ENCODE data around the gene DPH1. TPM values are rescaled to one million over a fixed set of nuclear protein-coding genes. Genes with fewer than 3 reads are reported as not detected.

The DPH1 gene
- total and polyA plus RNA-seq, 4 donors = 9.8 to 24.6 (median 19.4) TPM

DNA sequence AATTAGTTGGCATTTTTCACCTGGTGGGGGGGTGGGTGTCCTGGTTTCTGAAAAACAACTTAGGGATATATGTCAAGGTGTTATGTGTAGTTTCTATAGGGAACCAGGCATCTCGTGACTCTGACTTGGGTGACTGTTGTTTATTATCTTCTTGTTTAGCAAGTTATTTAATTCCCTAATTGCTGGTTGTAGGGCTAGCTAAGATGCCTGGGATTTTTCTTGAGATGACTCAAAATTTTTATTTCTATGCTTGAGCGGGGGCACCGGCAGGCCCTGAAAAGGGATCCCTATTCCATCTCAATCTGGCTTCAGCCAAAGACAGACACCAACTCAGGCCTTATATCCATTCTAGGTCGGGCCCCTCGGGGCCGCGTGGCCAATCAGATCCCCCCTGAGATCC is 3.2 kb downstream of the DPH1 start (continued):
- TF ChIP-seq, protein P1, sequence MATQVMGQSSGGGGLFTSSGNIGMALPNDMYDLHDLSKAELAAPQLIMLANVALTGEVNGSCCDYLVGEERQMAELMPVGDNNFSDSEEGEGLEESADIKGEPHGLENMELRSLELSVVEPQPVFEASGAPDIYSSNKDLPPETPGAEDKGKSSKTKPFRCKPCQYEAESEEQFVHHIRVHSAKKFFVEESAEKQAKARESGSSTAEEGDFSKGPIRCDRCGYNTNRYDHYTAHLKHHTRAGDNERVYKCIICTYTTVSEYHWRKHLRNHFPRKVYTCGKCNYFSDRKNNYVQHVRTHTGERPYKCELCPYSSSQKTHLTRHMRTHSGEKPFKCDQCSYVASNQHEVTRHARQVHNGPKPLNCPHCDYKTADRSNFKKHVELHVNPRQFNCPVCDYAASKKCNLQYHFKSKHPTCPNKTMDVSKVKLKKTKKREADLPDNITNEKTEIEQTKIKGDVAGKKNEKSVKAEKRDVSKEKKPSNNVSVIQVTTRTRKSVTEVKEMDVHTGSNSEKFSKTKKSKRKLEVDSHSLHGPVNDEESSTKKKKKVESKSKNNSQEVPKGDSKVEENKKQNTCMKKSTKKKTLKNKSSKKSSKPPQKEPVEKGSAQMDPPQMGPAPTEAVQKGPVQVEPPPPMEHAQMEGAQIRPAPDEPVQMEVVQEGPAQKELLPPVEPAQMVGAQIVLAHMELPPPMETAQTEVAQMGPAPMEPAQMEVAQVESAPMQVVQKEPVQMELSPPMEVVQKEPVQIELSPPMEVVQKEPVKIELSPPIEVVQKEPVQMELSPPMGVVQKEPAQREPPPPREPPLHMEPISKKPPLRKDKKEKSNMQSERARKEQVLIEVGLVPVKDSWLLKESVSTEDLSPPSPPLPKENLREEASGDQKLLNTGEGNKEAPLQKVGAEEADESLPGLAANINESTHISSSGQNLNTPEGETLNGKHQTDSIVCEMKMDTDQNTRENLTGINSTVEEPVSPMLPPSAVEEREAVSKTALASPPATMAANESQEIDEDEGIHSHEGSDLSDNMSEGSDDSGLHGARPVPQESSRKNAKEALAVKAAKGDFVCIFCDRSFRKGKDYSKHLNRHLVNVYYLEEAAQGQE (IDR thresholded peaks at IDR 0.05) = no peak
- TF ChIP-seq HNF4G (IDR thresholded peaks at IDR 0.05) = no peak

DNA sequence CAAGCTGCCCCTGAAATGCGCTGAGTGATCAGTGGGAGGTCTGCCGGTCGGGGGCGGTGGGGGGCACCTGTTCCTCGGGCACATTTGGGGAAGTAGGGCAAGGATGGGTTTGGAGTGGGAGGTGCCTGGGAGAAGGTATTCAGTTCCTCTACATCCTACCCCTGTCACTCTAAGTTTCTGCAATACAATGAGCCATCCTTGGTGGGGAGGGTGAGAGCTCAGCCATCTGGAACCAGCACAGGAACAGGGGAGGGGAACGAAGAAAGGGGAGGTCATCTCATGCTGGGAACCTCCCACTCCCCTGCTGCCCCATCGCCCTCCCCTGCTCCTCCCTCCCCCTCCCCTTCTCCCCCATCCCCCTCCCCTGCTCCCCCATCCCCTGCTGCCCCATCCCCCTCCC is 4.2 kb downstream of the DPH1 start:
- WGBS = 91% methylated on average over 7 of the region's 7 CpGs
- Histone ChIP-seq H3K27ac (ENCODE audit: low read depth in 1 of 2, low read length in 2 of 2) (no peak overlapping the region), H3K9me3 (ENCODE audit: control insufficient read depth in 4 of 4, low read length in 3 of 4) (no peaks in the 10 kb centered on the region), H3K4me3 (ENCODE audit: low read depth in 1 of 3, low read length in 3 of 3) (no peak overlapping the region), H3K27me3 (ENCODE audit: control insufficient read depth in 4 of 4, insufficient read depth in 4 of 4, low read length in 3 of 4) (no peaks in the 10 kb centered on the region), H3K4me1 (ENCODE audit: control insufficient read depth in 4 of 4, insufficient read depth in 4 of 4, low read length in 3 of 4) (peaks cover 2 to 22% (median 13%) of the 10 kb centered on the region in 4 donors), H3K36me3 (ENCODE audit: control insufficient read depth in 4 of 4, insufficient read depth in 3 of 4, low read depth in 1 of 4, low read length in 3 of 4) (peaks cover 0 to 32% (median 21%) of the 10 kb centered on the region in 4 donors), H3K9ac (ENCODE audit: low read depth in 1 of 2, low read length in 2 of 2) (no peak overlapping the region)
- no peak for TF ChIP-seq YY1 (IDR thresholded peaks at IDR 0.05)
- TF ChIP-seq FOXA2 (IDR thresholded peaks at IDR 0.05) = no peak
- no peak for TF ChIP-seq RXRA (IDR thresholded peaks at IDR 0.05)
- no peak for TF ChIP-seq HNF4G (IDR thresholded peaks at IDR 0.05)
- TF ChIP-seq GABPA (IDR thresholded peaks at IDR 0.05 in 1 of 2, conservative IDR thresholded peaks at IDR 0.05 in 1 of 2) = no peak
- TF ChIP-seq, protein P2, sequence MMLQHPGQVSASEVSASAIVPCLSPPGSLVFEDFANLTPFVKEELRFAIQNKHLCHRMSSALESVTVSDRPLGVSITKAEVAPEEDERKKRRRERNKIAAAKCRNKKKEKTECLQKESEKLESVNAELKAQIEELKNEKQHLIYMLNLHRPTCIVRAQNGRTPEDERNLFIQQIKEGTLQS (IDR thresholded peaks at IDR 0.05) = no peak
- no peak for TF ChIP-seq JUND (IDR thresholded peaks at IDR 0.05)
- TF ChIP-seq, protein P3, sequence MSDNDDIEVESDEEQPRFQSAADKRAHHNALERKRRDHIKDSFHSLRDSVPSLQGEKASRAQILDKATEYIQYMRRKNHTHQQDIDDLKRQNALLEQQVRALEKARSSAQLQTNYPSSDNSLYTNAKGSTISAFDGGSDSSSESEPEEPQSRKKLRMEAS (IDR thresholded peaks at IDR 0.05) = no peak
- no peak for TF ChIP-seq FOXA1 (IDR thresholded peaks at IDR 0.05)
- TF ChIP-seq, protein P1 (IDR thresholded peaks at IDR 0.05) = no peak
- no peak for TF ChIP-seq NR2F2 (IDR thresholded peaks at IDR 0.05)
- TF ChIP-seq, protein P4, sequence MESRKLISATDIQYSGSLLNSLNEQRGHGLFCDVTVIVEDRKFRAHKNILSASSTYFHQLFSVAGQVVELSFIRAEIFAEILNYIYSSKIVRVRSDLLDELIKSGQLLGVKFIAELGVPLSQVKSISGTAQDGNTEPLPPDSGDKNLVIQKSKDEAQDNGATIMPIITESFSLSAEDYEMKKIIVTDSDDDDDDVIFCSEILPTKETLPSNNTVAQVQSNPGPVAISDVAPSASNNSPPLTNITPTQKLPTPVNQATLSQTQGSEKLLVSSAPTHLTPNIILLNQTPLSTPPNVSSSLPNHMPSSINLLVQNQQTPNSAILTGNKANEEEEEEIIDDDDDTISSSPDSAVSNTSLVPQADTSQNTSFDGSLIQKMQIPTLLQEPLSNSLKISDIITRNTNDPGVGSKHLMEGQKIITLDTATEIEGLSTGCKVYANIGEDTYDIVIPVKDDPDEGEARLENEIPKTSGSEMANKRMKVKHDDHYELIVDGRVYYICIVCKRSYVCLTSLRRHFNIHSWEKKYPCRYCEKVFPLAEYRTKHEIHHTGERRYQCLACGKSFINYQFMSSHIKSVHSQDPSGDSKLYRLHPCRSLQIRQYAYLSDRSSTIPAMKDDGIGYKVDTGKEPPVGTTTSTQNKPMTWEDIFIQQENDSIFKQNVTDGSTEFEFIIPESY (IDR thresholded peaks at IDR 0.05) = no peak
- DNase-seq (ENCODE audit: low spot score) = no peak

Data from liver (tissue), 9 donors.